K562 (cell line): ENCODE results near the gene PRSS22. TPM values are rescaled to one million over a fixed set of nuclear protein-coding genes. Genes with fewer than 3 reads are reported as not detected.

ENCODE experiments used
- CBFB ChIP-seq: sonication (generic); formaldehyde crosslinking; IDR thresholded peaks from 2 replicates; pipeline ENCODE4 v1.4.0; 2020; ENCODE audit warnings: mild to moderate bottlenecking, missing genetic modification reagents
- DLX4 ChIP-seq: fragments of 250-450 bp; sonication (Bioruptor Pico); IDR thresholded peaks from 2 replicates; pipeline ENCODE4 v1.6.1; 2021; ENCODE audit warnings: mild to moderate bottlenecking
- E2F8 ChIP-seq: fragments of 450-650 bp; IDR thresholded peaks from 2 replicates; pipeline ENCODE4 v1.7.1; 2018; ENCODE audit warnings: mild to moderate bottlenecking, low read depth; ENCODE audit not compliant: partially characterized antibody
- ELK3 ChIP-seq: fragments of 450-650 bp; formaldehyde crosslinking; IDR thresholded peaks from 2 replicates; pipeline ENCODE4 v1.4.0; 2020; ENCODE audit warnings: mild to moderate bottlenecking
- FOXM1 ChIP-seq, 2 experiments: fragments of 450-650 bp in 1 of 2; sonication (generic) in 1 of 2; formaldehyde crosslinking in 1 of 2; IDR thresholded peaks; 2 replicates each; pipeline versions ENCODE4 v1.6.1 to v1.9.0; 2017 to 2022; ENCODE audit warnings: low read depth in 2 of 2, mild to moderate bottlenecking in 2 of 2, missing genetic modification reagents in 1 of 2, moderate library complexity in 1 of 2
- HEY1 ChIP-seq: fragments of 250-450 bp; sonication (Bioruptor Pico); IDR thresholded peaks from 2 replicates; pipeline ENCODE4 v1.5.0; 2020; ENCODE audit warnings: mild to moderate bottlenecking, moderate library complexity, borderline replicate concordance
- JUN ChIP-seq, 2 experiments: sonication (generic) in 1 of 2; formaldehyde crosslinking in 1 of 2; IDR thresholded peaks; 2 replicates each; pipeline versions ENCODE4 v1.6.1 to v1.8.0; 2012 to 2022; ENCODE audit warnings: borderline replicate concordance in 2 of 2, mild to moderate bottlenecking in 2 of 2, improper control_type of control experiment in 1 of 2, low read depth in 1 of 2, low read length in 1 of 2, missing genetic modification reagents in 1 of 2
- KDM2B ChIP-seq: fragments of 250-450 bp; sonication (Bioruptor Pico); IDR thresholded peaks from 2 replicates; pipeline ENCODE4 v1.8.0; 2021; ENCODE audit warnings: mild to moderate bottlenecking, moderate library complexity
- MBD1 ChIP-seq: fragments of 250-450 bp; sonication (Bioruptor Pico); IDR thresholded peaks from 2 replicates; pipeline ENCODE4 v1.8.0; 2022; ENCODE audit warnings: inconsistent platforms
- POLR3A ChIP-seq: IDR thresholded peaks from 2 replicates; pipeline ENCODE4 v1.6.1; 2011; ENCODE audit warnings: borderline replicate concordance, mild to moderate bottlenecking, moderate library complexity; ENCODE audit not compliant: insufficient read length, insufficient read depth; ENCODE audit errors: extremely low read depth
- RFX5 ChIP-seq: IDR thresholded peaks from 2 replicates; pipeline ENCODE4 v1.6.1; 2011; ENCODE audit warnings: low read depth, mild to moderate bottlenecking, improper control_type of control experiment, low read length
- SAFB ChIP-seq: fragments of 200-400 bp; formaldehyde crosslinking; IDR thresholded peaks from 2 replicates; pipeline ENCODE4 v1.6.1; 2017; ENCODE audit warnings: low read depth, low read length, borderline replicate concordance
- TFAM ChIP-seq: fragments of 250-450 bp; sonication (Bioruptor Pico); conservative IDR thresholded peaks from 2 replicates; pipeline ENCODE4 v1.5.0; 2021; ENCODE audit warnings: mild to moderate bottlenecking, moderate library complexity
- ZEB2 ChIP-seq: fragments of 450-650 bp; IDR thresholded peaks from 2 replicates; pipeline ENCODE4 v1.6.1; 2016
- ZNF133 ChIP-seq: fragments of 250-450 bp; sonication (Bioruptor Pico); IDR thresholded peaks from 2 replicates; pipeline ENCODE4 v1.4.0; 2020; ENCODE audit warnings: mild to moderate bottlenecking
- ZNF232 ChIP-seq: sonication (generic); formaldehyde crosslinking; IDR thresholded peaks from 2 replicates; pipeline ENCODE4 v1.8.0; 2022; ENCODE audit warnings: mild to moderate bottlenecking, missing genetic modification reagents
- ZNF384 ChIP-seq: IDR thresholded peaks from 2 replicates; pipeline ENCODE4 v1.6.1; 2012; ENCODE audit warnings: low read depth, low read length, improper control_type of control experiment
- ZNF780A ChIP-seq: fragments of 250-450 bp; sonication (Bioruptor Pico); IDR thresholded peaks from 2 replicates; pipeline ENCODE4 v1.5.0; 2021; ENCODE audit warnings: mild to moderate bottlenecking
- polyA plus RNA-seq, 8 experiments: library from polyadenylated mRNA; depleted of rRNA in 4 of 8; stranded (reverse) in 5 of 8; unstranded in 3 of 8; fragments of >200 nt; fragmentation: Nextera tagmentation in 2 of 8; fragmentation: Illumina TruSeq in 1 of 8; extraction: Ambion mirVana in 2 of 8; extraction: Trizol in 1 of 8; gene quantifications; 2 replicates each; pipeline versions ENCODE4 v1.2.1 to v1.2.3, GENCODE V29; 2011 to 2014; ENCODE audit warnings: inconsistent platforms in 1 of 8, missing spikeins in 1 of 8
- total RNA-seq, 7 experiments: library from RNA; depleted of rRNA in 6 of 7; stranded (reverse); fragments of >200 nt in 6 of 7; fragmentation: Illumina TruSeq in 2 of 7; extraction: Trizol in 2 of 7; gene quantifications; 2 replicates each; pipeline versions ENCODE4 v1.2.1 to v1.2.3, GENCODE V29; 2011 to 2021; ENCODE audit warnings: low replicate concordance in 1 of 7

PRSS22 gene
- total and polyA plus RNA-seq, 9 of the 15 experiments (the other 6 are each of a cell fraction or from before 2014, with no cell fraction given): 0.13 to 0.42 TPM; not detected in 7

- TF ChIP-seq POLR3A (no peak), JUN (IDR thresholded peaks at IDR 0.05; ENCODE audit: borderline replicate concordance, low read depth, low read length) (no peak), JUN (CRISPR knock-in tag; IDR thresholded peaks at IDR 0.05; ENCODE audit: borderline replicate concordance) (no peak), KDM2B (CRISPR knock-in tag) (no peak), TFAM (no peak), FOXM1 (IDR thresholded peaks at IDR 0.05; ENCODE audit: low read depth) (no peak), FOXM1 (CRISPR knock-in tag; IDR thresholded peaks at IDR 0.05; ENCODE audit: low read depth) (no peak), DLX4 (CRISPR knock-in tag) (no peak), MBD1 (no peak), ELK3 (no peak), ZEB2 (no peak; the same call in 1 of the 2 replicates), E2F8 (peak; percentile 97), ZNF232 (CRISPR knock-in tag) (no peak), RFX5 (no peak), SAFB (peak; percentile 85; the same call in 1 of the 2 replicates), CBFB (CRISPR knock-in tag) (peak; percentile 52; the same call in 1 of the 2 replicates), ZNF384 (peak; percentile 20; the same call in 1 of the 2 replicates), ZNF133 (CRISPR knock-in tag) (no peak), ZNF780A (CRISPR knock-in tag) (no peak), HEY1 (no peak)
These were observed 15.5 kb downstream of the PRSS22 start (continued) for GRCh38 chr16:2842340-2843000.
